ENCODE results near the gene C1orf122.

The C1orf122 gene

DNA sequence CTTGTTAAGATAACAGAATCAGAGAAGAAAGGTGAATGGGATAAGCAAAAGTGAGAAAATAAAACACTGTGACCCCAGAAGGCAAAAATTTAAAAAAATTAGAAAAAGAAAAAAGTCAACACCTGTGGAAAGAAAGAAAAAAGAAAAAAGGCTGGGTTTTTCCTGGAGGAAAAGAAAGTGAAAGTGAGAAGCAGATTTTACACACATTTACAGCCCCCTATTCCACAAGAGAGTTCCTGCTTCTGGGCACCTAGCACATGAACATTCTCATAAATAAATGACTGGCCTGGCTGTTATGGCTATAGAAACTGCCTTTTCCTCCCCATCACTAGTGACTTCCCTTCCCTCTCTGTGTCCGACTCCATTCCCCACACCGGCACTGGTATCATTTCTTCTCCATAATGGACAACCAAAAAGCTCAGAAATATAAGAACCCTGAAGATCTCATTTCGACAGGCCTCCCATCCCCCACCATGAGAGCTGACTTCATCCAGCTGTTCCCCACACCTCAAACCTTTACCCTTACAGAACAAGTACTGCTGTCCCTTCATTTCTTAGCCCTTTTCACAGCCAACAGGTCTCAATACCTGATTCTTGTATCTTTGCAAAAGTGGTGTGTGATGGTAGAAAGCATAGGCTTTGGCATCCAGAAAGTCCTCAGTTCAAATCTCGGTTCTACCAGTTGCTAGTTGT, 39.2 kb downstream of the C1orf122 start:
- no peak for DNase-seq

DNA sequence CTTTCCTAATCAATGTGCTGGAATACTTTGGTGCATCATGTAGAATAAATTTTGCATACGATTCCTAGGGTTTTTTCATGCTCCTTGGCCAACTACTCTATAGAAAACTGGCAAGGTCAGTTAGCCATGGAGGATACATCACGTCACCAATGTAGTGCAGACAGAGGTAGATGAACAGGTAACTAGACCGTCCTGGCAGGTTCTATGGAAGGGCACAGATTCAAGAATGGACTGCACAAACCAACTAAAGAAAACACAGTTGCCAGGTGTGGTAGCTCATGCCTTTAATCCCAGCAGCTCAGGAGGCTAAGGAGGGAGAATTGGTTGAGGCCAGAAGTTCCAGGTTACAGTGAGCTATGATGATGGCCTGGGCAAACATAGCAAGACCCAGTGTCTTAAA, 41.9 kb downstream of the C1orf122 start:
- no peak for DNase-seq

DNA sequence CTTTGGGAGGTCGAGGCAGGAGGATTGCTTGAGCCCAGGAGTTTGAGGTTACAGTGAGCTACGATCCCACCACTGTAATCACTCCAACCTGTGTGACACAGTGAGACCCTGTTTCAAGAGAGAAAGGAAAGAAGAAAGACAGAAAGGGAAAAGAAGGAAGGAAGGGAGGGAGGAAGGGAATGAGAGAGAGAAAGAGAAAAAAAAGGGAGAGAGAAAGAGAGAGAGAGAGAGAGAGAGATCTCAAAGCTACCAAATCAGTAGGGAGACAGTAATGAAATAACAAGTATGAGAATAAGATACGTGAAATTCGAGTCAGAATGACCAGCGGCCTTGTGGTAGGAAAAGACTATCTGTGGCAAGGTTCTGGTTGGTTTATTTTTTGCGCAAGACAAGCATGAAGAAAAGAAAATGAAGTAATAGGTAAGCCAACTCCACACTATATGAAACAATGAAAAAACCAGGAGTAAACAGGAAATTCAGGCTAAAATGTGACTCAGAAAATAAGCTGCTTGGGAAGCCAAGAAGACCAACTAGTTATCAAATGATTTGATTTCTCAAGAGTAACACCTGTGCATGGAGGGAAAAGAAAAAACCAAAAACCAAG, 42.9 kb downstream of the C1orf122 start:
- no peak for DNase-seq

DNA sequence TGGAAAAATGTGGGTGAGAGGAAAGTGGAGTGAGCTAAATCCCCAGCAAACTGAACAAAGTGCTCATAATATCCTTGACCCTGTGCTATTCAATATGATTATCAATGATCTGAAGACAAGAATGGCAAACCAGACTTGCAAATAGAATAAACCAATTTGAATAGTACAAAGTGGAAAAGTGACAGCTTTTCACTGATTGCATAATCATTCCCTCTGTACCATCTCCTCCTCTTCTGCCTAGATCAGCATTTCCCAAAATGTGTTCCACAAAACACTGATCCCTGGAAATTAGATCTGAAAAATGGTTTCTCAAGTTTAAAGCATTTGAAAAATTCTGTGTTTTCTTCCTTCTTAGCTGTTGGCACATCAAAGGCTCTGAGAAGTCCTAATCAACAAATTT, 43.7 kb downstream of the C1orf122 start:
- DNase-seq: no peak

DNA sequence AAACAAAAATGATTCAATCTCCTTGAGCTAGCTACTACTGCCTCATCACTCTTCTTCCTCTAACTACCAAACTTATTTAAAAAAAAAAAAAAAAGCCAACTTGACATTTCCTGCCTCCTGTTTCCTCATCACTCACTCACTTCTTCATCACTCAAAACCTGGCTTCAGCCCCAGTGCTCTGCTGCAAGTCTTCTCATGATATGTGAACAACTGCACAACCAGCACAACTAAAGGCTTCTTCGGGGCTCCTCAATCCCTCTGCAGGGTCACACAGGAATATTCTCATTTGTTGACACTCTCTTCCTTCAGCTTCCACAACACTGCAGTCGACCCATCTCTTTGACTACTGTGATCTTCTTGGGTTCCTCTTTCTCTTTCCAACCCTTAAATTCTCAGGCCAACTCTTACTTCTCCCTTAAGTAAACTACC, 44.2 kb downstream of the C1orf122 start:
- no peak for DNase-seq

DNA sequence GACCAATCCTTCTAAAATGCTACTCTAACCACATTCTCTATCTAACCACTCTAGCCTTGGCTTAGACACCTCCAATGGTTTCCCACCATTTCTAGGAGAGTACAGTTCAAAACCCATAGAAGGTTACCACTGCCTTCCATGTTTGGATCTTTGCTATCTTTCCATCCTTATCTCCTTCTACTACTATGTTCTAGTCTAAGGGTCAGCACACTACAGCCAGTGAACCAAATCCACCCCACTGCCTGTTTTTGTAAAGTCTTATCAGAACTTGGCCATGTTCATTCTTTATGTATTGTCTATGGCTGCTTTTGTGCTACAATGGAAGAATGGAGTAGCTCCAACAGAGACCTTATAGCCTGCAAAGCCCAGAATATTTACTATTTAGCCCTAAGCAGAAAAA, 45.6 kb downstream of the C1orf122 start:
- DNase-seq: no peak

DNA sequence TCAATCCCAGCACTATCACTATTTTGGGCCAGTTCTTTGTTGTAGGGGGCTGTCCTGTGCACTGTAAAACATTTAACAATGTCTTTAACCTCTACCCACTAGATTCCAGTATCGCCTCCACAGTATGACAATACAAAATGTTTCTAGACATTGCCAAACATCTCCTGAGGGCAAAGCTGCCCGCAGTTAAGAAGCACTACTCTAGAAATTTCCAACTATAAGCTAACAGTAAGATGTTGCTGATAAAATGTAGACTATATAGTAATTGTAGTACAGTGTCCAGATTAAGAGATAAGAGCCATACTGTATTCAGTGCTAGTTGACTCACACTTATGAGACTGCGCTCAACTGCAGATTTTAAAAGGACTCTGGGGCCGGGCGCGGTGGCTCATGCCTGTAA, 46.8 kb downstream of the C1orf122 start:
- DNase-seq: no peak
